ENCODE results near the gene ZFHX3. TPM values are rescaled to one million over a fixed set of nuclear protein-coding genes. Genes with fewer than 3 reads are reported as not detected.

The ZFHX3 gene
- total RNA-seq, 1 donor from 2014 or later, result 0.81 TPM

- intact Hi-C loops (cut with micrococcal nuclease), result loop anchor here (2.0 to 5.0 kb wide), 3 partner anchors 225 to 395 kb away; no protein-coding TSS in a partner anchor
These were observed 9.6 kb upstream of the ZFHX3 start for GRCh38 chr16:73057291-73058210.

- intact Hi-C loops (cut with micrococcal nuclease), result loop anchor here (1.0 to 5.0 kb wide), 2 partner anchors 9 to 395 kb away; partner anchors contain the start of gene ZFHX3
These were observed 9.0 kb upstream of the ZFHX3 start for GRCh38 chr16:73056921-73057290.

- intact Hi-C loops (cut with micrococcal nuclease), result loop anchor here (1.0 to 5.0 kb wide), 2 partner anchors 8 to 394 kb away; partner anchors contain the start of gene ZFHX3
These were observed 8.5 kb upstream of the ZFHX3 start for GRCh38 chr16:73056448-73056847.

GRCh38 chr16:73054813-73055482 lies 7.0 kb upstream of the ZFHX3 start:
- intact Hi-C loops (cut with micrococcal nuclease), result loop anchor here (5.0 kb wide), 1 partner anchor 393 kb away; no protein-coding TSS in a partner anchor

GRCh38 chr16:73054498-73054812 lies 6.5 kb upstream of the ZFHX3 start:
- intact Hi-C loops (cut with micrococcal nuclease), result no loop called here

GRCh38 chr16:73054125-73054484 lies 6.2 kb upstream of the ZFHX3 start:
- intact Hi-C loops (cut with micrococcal nuclease), result no loop called here

GRCh38 chr16:73053364-73054124 lies 5.6 kb upstream of the ZFHX3 start:
- intact Hi-C loops (cut with micrococcal nuclease), result no loop called here

- intact Hi-C loops (cut with micrococcal nuclease), result no loop called here
These were observed 5.1 kb upstream of the ZFHX3 start for GRCh38 chr16:73053038-73053363.

- intact Hi-C loops (cut with micrococcal nuclease), result no loop called here
These were observed 4.6 kb upstream of the ZFHX3 start for GRCh38 chr16:73052576-73052975.

- intact Hi-C loops (cut with micrococcal nuclease), result no loop called here
These were observed 4.0 kb upstream of the ZFHX3 start for GRCh38 chr16:73051961-73052360.

- intact Hi-C loops (cut with micrococcal nuclease), result no loop called here
These were observed 3.3 kb upstream of the ZFHX3 start for GRCh38 chr16:73051226-73051625.

- intact Hi-C loops (cut with micrococcal nuclease), result no loop called here
These were observed 2.5 kb upstream of the ZFHX3 start for GRCh38 chr16:73050201-73051099.

GRCh38 chr16:73049511-73049910 lies 1.6 kb upstream of the ZFHX3 start:
- intact Hi-C loops (cut with micrococcal nuclease), result no loop called here

GRCh38 chr16:73049091-73049490 lies 1.2 kb upstream of the ZFHX3 start:
- intact Hi-C loops (cut with micrococcal nuclease), result no loop called here

- intact Hi-C loops (cut with micrococcal nuclease), result loop anchor here (1.0 kb wide), 1 partner anchor 8 kb away; no protein-coding TSS in a partner anchor
These were observed 558 bp upstream of the ZFHX3 start for GRCh38 chr16:73048292-73049080.

GRCh38 chr16:73047221-73047535 lies 750 bp downstream of the ZFHX3 start:
- intact Hi-C loops (cut with micrococcal nuclease), result no loop called here

- intact Hi-C loops (cut with micrococcal nuclease), result no loop called here
These were observed 1.1 kb downstream of the ZFHX3 start for GRCh38 chr16:73046849-73047214.

- intact Hi-C loops (cut with micrococcal nuclease), result no loop called here
These were observed 1.6 kb downstream of the ZFHX3 start for GRCh38 chr16:73046202-73046848.

GRCh38 chr16:73043828-73044467 lies 4.0 kb downstream of the ZFHX3 start:
- intact Hi-C loops (cut with micrococcal nuclease), result no loop called here
